LNCaP clone FGC (cell line): Measurements from ENCODE around the gene IPO9.

ENCODE experiments used
- DNase-seq: peaks from one replicate; pipeline ENCODE4 v3.0.0-alpha.2; 2011; ENCODE audit warnings: low read depth
- H3K4me3 ChIP-seq: 2 replicates; pipeline ENCODE4 v1.5.1; 2011; ENCODE audit warnings: mild to moderate bottlenecking, low read depth, low read length, control low read depth
- TF ChIP-seq, protein P1 (sequence below): IDR thresholded peaks from 2 replicates; pipeline ENCODE4 v1.5.1; 2012; ENCODE audit warnings: mild to moderate bottlenecking; ENCODE audit not compliant: control insufficient read depth, insufficient read depth; ENCODE audit errors: extremely low read depth

The IPO9 gene

DNA sequence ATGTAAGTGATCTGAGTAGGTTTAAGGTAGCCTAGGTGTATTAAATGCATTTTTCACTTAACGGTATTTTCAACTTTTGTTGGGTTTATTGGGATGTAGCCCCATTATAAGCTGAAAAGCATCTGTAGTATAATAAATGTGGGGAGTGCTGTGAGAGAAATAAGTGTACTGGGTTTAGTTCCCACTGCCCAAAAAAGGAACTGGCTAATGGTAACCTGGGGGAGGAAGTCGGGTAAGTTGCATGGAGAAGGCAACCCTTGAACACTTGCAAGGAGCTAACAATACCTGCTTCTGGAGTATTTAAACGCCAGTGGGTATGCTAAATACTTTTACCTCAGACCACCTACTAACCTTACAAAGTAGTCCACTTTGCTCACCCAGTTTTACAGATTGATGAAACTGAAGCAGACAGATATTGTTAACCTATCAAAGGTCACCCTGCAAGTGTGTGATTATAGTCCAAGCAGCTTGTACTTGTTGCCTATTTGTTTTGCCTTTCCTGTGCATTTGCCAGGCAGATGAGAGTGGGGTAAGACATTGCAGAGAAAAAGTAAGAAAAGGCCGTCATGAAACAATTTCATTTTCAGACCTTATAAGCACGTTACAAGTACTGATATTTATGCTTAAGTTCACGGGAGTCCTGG, 52.1 kb downstream of the IPO9 start:
- TF ChIP-seq, protein P1, sequence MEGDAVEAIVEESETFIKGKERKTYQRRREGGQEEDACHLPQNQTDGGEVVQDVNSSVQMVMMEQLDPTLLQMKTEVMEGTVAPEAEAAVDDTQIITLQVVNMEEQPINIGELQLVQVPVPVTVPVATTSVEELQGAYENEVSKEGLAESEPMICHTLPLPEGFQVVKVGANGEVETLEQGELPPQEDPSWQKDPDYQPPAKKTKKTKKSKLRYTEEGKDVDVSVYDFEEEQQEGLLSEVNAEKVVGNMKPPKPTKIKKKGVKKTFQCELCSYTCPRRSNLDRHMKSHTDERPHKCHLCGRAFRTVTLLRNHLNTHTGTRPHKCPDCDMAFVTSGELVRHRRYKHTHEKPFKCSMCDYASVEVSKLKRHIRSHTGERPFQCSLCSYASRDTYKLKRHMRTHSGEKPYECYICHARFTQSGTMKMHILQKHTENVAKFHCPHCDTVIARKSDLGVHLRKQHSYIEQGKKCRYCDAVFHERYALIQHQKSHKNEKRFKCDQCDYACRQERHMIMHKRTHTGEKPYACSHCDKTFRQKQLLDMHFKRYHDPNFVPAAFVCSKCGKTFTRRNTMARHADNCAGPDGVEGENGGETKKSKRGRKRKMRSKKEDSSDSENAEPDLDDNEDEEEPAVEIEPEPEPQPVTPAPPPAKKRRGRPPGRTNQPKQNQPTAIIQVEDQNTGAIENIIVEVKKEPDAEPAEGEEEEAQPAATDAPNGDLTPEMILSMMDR: no peak
- H3K4me3 ChIP-seq: no peak overlapping the region
- DNase-seq: no peak

DNA sequence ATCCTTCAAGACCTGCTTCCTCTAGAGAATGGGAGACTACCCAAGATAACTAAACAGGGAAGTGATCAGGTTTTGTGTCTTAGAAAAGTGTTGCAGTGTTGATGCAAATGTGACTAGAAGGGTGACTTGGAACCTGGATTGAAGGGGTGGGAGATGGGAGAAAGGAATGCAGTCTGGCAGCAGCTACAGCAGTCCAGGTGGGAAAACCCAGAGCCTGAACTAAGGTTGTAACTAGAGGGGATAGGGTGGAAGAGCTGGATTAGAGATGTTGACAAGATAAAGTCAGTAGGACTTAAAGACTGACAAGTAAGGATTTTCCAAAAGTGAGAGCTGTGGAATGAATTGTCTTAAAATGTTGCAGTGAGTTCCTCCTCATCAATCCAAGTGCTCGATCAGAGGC, 52.7 kb downstream of the IPO9 start:
- DNase-seq: no peak
- no peak overlapping the region for H3K4me3 ChIP-seq
- TF ChIP-seq, protein P1: no peak

DNA sequence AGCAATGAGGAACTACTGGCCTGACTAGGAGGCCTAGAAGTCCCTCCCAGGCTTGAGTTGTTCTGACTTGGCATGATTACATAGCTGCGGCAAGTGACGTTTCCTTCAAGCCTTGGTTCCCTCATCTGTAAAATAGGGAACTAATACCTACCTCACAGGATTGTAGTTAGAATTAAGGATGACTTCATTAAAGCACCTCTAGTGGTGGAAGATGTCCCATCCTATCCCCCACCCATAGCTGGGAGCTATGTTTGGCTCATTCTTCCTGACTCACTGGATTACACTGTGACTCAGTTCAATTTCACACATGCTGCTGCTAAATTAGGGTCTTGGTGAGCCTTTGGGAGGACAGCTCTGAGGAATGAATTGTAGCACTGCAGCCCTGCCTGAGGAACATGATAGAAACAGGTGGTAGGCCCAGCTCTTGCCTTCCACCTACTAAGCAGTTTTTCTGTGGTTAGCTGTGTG, 53.7 kb downstream of the IPO9 start:
- H3K4me3 ChIP-seq: no peak overlapping the region
- DNase-seq: no peak

DNA sequence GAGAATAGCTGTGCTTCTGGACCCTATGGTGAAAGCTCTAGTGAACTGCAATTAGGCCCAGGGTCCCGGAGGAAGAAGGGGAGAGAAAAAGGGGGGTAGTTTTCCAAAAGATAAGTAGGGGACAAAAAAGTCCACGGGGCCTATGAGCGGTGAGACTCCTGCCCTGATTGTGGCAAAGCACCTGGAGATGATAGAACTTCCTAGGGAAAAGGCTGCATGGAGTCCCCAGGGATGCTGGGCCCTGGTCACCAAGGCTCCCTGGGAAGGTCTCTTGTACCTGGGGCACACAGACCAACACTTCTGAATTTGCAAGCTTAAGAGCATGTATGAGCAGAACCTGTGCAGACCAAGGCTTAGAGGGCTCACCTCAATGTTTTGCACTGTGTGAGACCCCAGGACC, 54.3 kb downstream of the IPO9 start:
- no peak overlapping the region for H3K4me3 ChIP-seq
- no peak for DNase-seq
- TF ChIP-seq, protein P1: no peak

More for the DNA sequence above, 53.7 kb downstream of the IPO9 start:
- TF ChIP-seq, protein P1: no peak

DNA sequence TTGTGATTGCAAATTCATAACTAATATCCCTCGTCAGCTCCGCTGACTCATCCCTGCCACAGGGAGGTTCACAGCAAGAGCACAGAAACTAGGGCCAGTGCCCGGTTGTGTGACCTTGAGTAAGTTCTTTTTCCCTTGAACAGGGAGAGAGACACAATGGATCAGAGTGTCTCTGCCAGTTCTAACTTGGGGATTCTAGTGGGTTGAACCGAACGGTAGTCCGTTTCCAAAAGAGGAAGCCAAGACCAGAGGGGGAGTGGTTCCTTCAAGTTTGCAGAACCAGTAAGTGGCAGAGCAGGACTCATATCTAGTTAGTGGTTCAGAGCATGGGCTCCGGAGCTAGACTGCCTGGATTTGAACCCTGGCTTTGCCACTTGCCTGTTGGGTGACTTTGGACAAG, 54.8 kb downstream of the IPO9 start:
- no peak for DNase-seq
- TF ChIP-seq, protein P1: no peak
- H3K4me3 ChIP-seq: no peak overlapping the region

DNA sequence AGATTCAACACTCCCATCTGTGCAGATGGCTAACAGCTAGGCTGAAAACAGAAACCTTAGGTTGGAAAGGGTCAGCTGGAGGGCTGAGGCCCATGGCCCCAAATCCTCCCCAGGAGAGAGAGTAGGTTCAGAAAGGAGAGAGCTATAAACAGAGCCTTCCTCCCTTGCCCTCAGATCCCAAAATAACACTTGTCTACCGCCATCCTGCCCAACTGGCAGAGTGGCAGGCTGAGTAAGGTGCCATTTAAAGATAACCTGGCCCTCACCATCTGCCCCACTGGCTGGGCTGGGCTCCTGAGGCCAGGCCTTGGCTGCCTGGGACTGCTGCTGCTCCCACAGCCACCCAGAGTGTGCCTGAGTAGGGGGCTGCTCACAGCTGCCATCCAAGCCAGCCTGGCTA, 55.5 kb downstream of the IPO9 start:
- DNase-seq: no peak
- H3K4me3 ChIP-seq: no peak overlapping the region
- TF ChIP-seq, protein P1: no peak

DNA sequence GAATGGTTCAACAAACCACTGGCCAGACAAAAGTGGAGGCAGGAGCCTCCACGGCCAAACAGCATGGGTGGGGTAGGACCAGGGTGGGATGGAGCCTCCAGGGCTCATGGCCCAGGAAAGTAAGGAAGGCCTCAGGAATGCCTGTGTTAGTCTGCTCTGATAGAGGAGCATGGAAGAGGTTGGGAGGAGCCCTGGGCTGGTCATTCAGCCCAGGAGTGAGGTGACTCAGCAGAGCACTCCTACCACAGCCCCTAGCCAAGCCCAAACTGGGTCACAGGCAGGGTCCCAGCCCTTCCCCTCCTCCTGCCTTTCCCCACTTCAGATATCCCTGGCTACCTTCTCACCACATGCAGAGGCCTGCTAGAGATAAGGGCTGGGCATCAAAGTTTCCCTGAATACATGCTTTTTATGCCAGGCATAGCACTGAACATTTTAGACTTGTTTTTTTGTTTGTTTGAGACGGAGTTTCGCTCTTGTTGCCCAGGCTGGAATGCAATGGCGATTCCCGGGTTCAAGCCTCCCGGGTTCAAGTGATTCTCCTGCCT, 56.6 kb downstream of the IPO9 start:
- no peak for DNase-seq
- H3K4me3 ChIP-seq: no peak overlapping the region
- TF ChIP-seq, protein P1: no peak
